SK-N-SH treated with all-trans-retinoic acid at 6 μM for 48 hours (cell line): ENCODE measurements around the gene HEXIM2.

Source experiments
- ARNTL ChIP-seq: fragments of 450-650 bp; formaldehyde crosslinking; IDR thresholded peaks from 2 replicates; pipeline ENCODE4 v1.5.0; 2020; ENCODE audit warnings: low read depth, mild to moderate bottlenecking, moderate library complexity, borderline replicate concordance
- BACH2 ChIP-seq: fragments of 250-450 bp; sonication (Bioruptor Pico); IDR thresholded peaks from 2 replicates; pipeline ENCODE4 v1.9.0; 2021; ENCODE audit warnings: mild to moderate bottlenecking, borderline replicate concordance
- CSDC2 ChIP-seq: fragments of 250-450 bp; sonication (Bioruptor Pico); IDR thresholded peaks from 2 replicates; pipeline ENCODE4 v1.5.0; 2020; ENCODE audit warnings: mild to moderate bottlenecking, moderate library complexity
- ESRRG ChIP-seq: fragments of 250-450 bp; sonication (Bioruptor Pico); IDR thresholded peaks from 2 replicates; pipeline ENCODE4 v1.6.1; 2021; ENCODE audit warnings: mild to moderate bottlenecking
- ISL1 ChIP-seq: fragments of 250-450 bp; sonication (Bioruptor Pico); IDR thresholded peaks from 2 replicates; pipeline ENCODE4 v2.1.2; 2022; ENCODE audit warnings: mild to moderate bottlenecking, moderate library complexity
- PPARA ChIP-seq: fragments of 250-450 bp; sonication (Bioruptor Pico); IDR thresholded peaks from 2 replicates; pipeline ENCODE4 v1.5.0; 2020; ENCODE audit warnings: mild to moderate bottlenecking, borderline replicate concordance
- RARB ChIP-seq: fragments of 250-450 bp; sonication (Bioruptor Pico); IDR thresholded peaks from 2 replicates; pipeline ENCODE4 v1.8.0; 2021; ENCODE audit warnings: mild to moderate bottlenecking, moderate library complexity
- ZFP3 ChIP-seq: fragments of 250-450 bp; sonication (Bioruptor Pico); IDR thresholded peaks from 2 replicates; pipeline ENCODE4 v1.5.0; 2020; ENCODE audit warnings: mild to moderate bottlenecking, moderate library complexity
- ZFP30 ChIP-seq: fragments of 450-650 bp; formaldehyde crosslinking; IDR thresholded peaks from 2 replicates; pipeline ENCODE4 v1.5.0; 2022; ENCODE audit warnings: mild to moderate bottlenecking, moderate library complexity
- ZNF565 ChIP-seq: fragments of 450-650 bp; formaldehyde crosslinking; conservative IDR thresholded peaks from 2 replicates; pipeline ENCODE4 v1.5.0; 2020; ENCODE audit warnings: low read depth, mild to moderate bottlenecking, moderate library complexity
- ZNF70 ChIP-seq: fragments of 450-650 bp; formaldehyde crosslinking; IDR thresholded peaks from 2 replicates; pipeline ENCODE4 v1.5.0; 2020; ENCODE audit warnings: mild to moderate bottlenecking, moderate library complexity
- TF ChIP-seq, protein P1 (sequence below): fragments of 250-450 bp; sonication (Bioruptor Pico); IDR thresholded peaks from 2 replicates; pipeline ENCODE4 v1.5.1; 2020; ENCODE audit warnings: low read depth, mild to moderate bottlenecking, moderate library complexity
- TF ChIP-seq, protein P2 (sequence below): fragments of 250-450 bp; sonication (Bioruptor Pico); IDR thresholded peaks from 2 replicates; pipeline ENCODE4 v1.8.0; 2020; ENCODE audit warnings: mild to moderate bottlenecking, moderate library complexity, borderline replicate concordance
- TF ChIP-seq, protein P3 (sequence below): fragments of 250-450 bp; sonication (Bioruptor Pico); IDR thresholded peaks from 2 replicates; pipeline ENCODE4 v1.5.1; 2021; ENCODE audit warnings: mild to moderate bottlenecking, moderate library complexity

GRCh38 chr17:45130681-45131615 lies 30.7 kb upstream of the HEXIM2 start:
- TF ChIP-seq BACH2 (CRISPR knock-in tag) (no peak), ISL1 (no peak), ARNTL (CRISPR knock-in tag) (no peak), ZFP3 (CRISPR knock-in tag) (no peak), ZNF565 (CRISPR knock-in tag) (no peak), ZFP30 (CRISPR knock-in tag) (no peak), CSDC2 (CRISPR knock-in tag) (no peak), PPARA (CRISPR knock-in tag) (no peak), ESRRG (CRISPR knock-in tag) (no peak), RARB (CRISPR knock-in tag) (no peak), ZNF70 (CRISPR knock-in tag) (no peak)
- TF ChIP-seq, protein P1, sequence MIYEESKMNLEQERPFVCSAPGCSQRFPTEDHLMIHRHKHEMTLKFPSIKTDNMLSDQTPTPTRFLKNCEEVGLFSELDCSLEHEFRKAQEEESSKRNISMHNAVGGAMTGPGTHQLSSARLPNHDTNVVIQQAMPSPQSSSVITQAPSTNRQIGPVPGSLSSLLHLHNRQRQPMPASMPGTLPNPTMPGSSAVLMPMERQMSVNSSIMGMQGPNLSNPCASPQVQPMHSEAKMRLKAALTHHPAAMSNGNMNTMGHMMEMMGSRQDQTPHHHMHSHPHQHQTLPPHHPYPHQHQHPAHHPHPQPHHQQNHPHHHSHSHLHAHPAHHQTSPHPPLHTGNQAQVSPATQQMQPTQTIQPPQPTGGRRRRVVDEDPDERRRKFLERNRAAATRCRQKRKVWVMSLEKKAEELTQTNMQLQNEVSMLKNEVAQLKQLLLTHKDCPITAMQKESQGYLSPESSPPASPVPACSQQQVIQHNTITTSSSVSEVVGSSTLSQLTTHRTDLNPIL (CRISPR knock-in tag) = no peak
- TF ChIP-seq, protein P2, sequence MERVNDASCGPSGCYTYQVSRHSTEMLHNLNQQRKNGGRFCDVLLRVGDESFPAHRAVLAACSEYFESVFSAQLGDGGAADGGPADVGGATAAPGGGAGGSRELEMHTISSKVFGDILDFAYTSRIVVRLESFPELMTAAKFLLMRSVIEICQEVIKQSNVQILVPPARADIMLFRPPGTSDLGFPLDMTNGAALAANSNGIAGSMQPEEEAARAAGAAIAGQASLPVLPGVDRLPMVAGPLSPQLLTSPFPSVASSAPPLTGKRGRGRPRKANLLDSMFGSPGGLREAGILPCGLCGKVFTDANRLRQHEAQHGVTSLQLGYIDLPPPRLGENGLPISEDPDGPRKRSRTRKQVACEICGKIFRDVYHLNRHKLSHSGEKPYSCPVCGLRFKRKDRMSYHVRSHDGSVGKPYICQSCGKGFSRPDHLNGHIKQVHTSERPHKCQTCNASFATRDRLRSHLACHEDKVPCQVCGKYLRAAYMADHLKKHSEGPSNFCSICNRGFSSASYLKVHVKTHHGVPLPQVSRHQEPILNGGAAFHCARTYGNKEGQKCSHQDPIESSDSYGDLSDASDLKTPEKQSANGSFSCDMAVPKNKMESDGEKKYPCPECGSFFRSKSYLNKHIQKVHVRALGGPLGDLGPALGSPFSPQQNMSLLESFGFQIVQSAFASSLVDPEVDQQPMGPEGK (CRISPR knock-in tag) = no peak
- TF ChIP-seq, protein P3, sequence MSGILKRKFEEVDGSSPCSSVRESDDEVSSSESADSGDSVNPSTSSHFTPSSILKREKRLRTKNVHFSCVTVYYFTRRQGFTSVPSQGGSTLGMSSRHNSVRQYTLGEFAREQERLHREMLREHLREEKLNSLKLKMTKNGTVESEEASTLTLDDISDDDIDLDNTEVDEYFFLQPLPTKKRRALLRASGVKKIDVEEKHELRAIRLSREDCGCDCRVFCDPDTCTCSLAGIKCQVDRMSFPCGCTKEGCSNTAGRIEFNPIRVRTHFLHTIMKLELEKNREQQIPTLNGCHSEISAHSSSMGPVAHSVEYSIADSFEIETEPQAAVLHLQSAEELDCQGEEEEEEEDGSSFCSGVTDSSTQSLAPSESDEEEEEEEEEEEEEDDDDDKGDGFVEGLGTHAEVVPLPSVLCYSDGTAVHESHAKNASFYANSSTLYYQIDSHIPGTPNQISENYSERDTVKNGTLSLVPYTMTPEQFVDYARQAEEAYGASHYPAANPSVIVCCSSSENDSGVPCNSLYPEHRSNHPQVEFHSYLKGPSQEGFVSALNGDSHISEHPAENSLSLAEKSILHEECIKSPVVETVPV = no peak
